ENCODE results near the gene C2CD3. TPM values are rescaled to one million over a fixed set of nuclear protein-coding genes. Genes with fewer than 3 reads are reported as not detected.

The C2CD3 gene, protein sequence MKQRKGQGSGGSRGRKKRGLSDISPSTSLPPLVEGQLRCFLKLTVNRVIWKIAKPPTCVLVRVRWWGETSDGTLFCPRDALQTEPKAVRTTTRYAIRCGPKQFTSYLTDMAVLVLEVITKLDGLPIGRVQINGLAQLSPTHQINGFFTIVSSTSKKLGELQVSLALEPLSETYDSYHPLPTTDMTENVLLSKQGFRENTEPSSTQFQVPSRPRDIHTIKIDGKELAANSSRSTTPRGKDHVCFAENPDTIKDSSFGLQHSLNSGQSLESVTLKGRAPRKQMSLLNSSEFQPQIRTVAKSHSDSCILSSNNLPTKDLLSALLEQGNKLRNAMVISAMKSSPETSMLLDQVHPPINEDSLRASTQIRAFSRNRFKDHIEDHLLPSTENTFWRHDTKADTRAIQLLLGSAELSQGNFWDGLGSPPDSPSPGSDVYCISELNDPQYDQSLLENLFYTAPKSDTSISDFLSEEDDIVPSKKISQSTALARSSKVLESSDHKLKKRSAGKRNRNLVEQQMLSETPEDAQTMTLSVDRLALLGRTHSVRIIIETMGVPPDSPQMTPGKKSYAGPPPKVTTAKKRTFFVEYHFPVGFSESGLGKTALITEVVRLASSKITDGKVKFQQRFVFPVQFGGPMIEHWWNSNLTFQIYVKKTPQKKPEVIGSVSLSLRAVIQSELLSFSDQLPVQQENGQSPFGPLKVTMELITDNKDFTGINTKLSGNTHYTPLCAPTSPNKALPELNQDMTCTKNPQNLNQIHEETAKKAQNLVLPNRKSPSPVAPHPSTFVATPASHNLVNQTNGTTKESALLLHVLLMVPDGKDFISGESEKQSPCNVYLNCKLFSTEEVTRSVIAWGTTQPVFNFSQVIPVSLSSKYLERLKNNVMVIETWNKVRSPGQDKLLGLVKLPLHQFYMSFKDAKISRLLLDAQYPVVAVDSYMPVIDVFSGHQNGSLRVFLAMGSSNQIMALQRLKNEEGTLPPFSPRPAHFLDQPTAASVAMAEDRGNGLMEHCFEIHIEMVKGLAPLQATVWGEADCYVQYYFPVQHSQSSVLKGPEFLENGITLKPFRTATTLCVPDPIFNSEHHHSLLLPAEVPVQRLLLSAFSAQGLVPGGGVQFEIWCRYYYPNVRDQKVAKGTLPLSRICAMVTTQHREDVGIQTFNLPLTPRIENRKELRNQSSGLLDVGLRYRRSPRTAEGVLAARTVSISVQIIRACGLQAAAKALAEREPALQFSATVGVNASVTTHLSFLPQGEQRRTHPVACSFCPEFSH (N-terminal part only)
- 12.4 TPM for total RNA-seq

DNA sequence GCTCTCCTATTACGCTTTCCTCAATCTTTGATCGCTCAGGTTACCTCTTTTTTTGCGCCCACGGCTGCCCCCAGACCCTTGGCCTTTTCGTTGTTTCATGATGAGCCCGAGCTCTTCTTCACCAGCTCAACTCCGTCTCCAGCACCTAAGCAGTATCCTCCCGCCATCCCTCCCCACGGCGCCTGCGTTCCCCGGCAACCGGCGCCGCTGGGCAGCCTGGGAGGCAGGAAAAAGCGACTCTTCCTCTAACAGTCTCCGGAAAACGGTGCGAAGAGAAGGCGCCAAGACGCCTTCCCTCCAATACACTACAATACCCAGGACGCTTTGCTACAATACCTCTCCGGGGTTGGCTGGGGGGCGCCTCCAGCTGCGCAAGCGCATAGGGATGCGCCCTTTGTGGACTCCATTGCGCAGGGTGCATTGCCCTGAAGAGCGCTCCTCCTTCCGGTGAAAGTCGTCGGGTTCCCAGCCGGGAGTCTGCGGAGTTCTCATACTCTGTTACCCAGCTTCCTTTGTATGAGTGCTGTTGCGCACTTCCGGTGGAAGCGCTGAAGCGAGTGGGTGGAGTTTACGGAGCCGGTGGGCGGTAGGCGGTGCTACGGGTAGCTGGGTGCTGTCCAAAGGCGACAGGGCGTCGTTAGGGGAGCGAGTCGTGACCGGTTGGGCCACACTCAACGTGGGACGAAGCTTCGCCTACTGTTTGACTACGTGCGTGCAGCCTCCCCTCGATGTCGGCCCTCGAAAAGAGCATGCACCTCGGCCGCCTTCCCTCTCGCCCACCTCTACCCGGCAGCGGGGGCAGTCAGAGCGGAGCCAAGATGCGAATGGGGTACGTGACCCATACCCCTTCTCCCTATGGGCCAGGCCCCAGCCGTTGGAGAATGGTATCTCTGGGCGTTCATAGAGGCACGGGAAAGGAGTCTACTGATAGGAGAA is at the start of gene C2CD3, which contains the start of gene PPME1:
C2CD3 (minus strand) TSS at position 309 of the 936 bp plus-strand sequence; CDS start at position 99, 210 bp downstream.
PPME1 (plus strand) TSS at position 596 of the 936 bp plus-strand sequence; CDS start at position 729, 133 bp downstream.
- peak; percentile 98 for ATAC-seq

DNA sequence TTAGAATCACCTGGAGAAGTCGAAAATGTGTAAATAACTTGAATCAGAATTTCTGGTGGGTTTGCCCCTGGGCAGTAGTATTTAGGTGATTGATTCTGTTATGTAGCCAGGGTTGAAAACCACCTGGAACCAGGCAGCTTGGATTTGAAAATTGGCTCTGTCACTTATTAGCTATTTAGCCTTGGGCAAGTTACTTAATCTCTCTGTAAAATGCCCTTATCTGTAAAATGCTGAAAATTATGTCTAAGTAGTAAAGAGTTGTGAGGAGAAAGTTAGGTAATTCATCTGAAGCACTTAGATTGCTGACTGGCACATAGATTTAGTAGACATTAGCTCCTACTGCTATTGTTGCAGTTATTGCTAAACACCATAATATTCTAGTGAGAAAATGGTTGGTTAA is 49.6 kb upstream of the C2CD3 start:
- no peak for ATAC-seq

DNA sequence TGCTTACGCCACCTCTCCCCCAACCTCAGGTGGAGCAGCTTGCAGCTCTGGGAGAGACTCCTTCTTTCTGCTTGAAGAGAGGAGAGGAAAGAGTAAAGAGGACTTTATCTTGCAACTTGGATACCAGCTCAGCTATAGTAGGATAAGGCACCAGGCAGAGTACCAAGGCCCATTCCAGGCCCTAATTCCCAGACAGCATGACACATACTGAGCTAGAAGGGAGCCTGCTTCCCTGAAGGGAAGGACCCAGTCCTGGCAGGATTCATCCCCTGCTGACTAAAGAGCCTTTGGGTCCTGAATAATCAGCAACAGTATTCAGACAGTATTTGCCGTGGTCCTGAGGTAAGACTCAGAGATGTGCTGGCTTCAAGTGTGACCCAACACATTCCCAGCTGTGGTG is 41.7 kb upstream of the C2CD3 start:
- ATAC-seq, result no peak

DNA sequence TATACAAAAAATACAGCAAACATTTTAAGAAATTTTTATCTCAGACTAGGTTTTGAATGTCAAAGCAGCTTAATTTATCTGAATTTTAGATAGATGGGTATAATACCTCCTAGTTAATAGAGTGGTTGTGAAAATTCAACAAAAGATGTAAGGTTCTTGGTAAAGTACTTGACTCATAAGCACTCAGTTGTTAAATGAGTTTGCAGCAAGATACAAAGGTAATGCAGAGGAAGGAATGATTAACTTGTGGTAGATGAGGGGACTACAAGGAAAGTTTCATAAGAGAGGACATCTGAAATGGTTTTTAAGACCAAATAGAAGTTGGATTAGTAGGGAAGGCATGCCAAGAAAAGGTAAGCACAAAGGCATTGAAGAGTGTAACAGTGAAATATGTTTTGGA is 37.7 kb upstream of the C2CD3 start:
- no peak for ATAC-seq

DNA sequence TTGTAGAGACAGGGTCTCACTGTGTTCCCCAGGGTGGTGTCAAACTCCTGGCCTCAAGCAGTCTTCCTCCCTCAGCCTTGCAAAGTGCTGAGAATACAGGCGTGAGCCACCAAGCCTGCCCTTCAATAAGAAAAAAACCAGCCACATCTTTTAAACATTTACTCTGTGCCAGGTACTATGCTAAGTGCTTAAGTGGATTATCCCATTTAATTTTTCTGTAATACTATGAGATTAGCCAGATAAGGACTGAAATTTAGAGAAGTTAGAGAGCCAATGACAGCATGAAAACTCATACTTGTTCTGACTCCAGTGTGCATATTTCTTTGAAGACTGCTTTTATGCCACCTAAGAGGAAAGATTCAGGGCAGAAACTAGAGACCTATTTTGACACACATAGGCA is 35.9 kb upstream of the C2CD3 start:
- no peak for ATAC-seq

DNA sequence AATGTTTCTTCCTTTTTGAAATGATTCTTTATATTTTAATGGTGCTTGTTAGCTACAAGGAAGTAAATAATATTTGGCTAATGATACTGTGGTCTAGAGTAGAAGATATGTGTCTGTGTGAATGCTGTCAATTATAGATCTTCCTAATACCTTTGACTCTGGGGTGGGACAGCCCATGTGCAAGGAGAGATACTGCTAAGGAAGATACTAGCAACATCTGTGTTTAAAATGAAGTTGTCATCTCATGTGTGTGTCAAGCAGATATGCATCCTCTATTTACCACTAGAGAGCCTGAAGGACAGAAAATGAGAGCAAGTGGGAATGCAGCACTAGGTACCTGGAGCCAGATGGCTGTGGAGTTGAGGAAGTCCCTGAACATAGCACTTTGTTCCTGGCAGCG is 34.4 kb upstream of the C2CD3 start:
- no peak for ATAC-seq

DNA sequence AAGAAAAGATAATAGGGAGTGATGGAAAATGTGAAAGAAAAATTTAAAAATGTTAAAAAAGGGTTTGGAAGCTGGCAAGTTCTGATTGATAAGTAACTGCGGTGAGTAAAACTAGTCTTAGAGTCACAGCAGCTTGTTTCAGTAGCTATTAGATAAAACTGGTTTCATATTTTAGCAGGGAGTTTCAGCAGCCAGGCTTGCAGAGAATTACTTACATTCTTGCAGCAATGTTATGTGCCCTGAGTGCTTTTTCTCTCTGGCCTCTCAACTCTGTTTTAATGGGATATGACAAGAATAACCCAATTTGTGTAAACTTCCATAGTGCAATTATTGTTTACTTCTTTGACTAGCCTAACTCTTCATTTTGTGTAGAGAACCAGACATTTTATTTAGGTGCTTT is 33.9 kb upstream of the C2CD3 start:
- ATAC-seq, result no peak

- ATAC-seq, result no peak
Measured at GRCh38 chr11:74203966-74204365, 33.2 kb upstream of the C2CD3 start.

DNA sequence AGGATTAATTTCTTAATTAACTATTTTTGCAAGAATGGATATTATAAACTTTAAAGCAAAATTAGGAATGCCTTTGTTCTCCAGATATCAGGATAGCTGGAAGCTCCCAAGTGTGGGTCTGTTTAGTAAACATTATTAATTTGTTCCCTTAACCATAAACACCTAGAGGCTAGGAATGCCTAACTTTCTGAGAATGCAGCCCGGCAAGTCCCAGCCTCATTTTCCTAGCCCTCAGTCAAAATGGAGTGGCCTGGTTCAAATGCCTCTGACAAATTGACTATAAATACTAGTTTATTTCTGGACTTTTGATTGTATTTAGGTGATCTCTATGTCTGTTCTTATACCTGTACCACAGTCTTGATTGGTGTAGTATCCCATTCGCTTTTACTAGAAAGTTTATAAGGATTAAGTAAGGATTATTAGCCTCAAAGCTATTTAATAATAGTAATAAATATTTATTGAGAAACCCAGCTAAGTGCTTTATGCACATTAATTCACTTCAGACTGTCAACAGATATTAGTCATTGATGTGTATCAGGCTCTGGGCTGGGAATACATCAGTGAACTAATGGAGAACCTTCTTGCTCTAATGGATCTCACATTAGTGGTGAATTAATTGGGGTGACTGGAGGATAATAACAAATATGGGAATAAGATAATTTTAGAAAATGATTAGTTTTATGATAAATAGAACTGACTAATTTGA is 26.1 kb upstream of the C2CD3 start:
- ATAC-seq, result no peak

GRCh38 chr11:74195828-74196227 is 25.0 kb upstream of the C2CD3 start:
- no peak for ATAC-seq

- no peak for ATAC-seq
Measured at GRCh38 chr11:74185695-74186094, 14.9 kb upstream of the C2CD3 start.

DNA sequence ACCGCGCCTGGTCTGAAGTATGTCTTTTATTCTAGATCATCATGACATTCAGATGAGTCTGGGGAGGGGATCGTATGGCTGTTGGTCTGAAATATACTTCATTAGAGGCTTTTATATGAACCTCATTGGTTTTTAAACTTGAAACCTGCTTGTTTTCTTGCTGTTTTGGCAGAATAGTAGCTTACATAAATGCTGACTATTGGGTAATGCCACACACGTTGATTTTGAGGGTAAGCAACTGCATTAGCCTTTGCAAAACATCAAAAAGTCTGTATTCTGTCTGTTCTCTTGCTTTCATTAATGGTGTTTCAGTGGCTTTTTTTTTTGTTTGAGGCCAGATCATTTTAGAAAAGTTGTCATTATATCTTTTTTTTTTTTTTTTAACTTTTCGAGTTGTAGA is 14.5 kb upstream of the C2CD3 start:
- ATAC-seq, result no peak

GRCh38 chr11:74182635-74183034 is 11.8 kb upstream of the C2CD3 start:
- ATAC-seq, result no peak

DNA sequence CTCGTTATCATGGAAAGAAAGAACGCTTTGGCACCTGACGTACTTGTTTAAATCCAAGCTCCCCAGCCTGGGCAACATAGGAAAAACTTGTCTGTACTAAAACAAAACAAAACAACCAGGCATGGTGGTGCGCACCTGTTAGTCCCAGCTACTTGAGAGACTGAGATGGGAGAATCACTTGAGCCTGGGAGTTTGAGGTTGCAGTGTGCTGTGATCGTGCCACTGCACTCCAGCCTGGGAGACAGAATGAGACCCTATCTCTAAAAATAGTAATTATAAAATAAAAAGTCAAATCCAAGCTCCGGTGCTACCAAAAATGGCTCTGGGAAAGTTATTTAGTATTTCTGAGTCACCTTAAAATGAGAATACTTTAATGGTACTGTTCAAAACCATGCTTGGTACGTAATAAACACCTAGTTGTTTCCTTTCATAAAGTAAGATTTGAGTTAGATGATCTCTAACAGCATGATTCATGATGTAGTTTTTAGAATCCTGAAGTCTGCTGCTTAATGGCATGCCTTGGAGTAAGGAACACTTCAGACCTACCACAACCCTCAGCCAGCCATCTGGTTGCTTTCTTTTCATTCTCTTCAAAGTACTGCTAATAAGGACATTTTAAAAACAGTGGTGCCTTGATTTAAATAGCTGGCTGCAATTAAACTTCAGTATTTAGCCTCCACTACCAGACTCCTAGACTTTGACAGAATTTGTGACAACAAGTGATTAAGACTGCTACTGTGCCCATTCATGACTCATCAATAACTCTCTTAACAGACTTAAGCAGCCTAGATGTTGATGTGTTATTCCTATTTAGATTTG is 8.6 kb upstream of the C2CD3 start:
- no peak for ATAC-seq

DNA sequence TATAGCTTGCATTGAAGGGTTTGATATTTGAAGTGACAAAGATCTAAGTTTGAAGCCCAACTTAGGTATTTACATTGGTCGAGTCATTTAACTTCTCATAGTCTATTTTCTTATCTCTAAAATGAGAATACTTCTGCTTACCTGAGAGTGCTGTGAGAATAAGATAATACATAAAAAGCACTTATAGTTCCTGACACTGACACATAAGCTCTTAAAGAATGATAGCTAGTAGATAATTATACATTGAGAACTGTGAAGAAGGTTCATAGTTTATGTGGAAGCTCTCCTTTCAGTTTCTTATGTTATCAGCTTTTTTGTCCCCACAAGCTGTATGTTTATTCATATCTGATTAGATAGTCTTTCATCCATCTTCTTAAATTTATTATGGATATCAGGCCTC is 5.1 kb upstream of the C2CD3 start:
- no peak for ATAC-seq

DNA sequence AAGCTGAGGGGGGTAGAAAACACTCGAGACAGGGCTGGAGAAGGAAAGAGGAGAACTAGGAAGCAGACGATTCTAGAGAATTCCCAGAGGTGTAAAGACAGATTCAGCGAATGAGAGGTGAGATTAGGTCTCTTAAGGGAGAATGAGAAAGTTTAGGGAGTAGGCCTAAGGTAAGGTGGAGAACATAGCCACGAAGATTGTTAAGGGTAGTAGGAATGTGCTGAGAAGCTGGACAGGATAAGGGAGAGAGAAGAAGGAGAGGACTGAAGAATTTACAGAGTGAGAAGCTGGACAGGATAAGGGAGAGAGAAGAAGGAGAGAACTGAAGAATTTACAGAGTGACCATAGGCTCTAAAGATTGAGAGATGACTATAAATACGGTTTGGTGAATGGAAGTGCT is 1.2 kb upstream of the C2CD3 start:
- ATAC-seq, result no peak

DNA sequence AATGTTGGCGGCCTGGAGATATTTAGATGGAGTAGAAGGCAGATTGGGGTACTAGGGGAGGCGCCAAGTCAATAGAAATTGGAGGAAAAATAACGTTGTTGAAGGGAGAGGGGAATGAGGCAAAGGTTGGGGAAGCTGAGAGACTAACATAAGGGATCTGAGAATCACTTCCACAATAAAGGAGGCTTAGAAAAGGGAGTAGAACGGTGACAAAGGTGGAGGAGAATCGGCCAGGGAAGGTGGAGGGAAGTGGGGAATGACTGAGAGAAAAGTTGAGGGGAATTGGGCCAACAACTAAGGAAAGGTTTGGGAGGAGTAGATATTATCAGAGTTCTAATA is 797 bp upstream of the C2CD3 start:
- ATAC-seq, result no peak

DNA sequence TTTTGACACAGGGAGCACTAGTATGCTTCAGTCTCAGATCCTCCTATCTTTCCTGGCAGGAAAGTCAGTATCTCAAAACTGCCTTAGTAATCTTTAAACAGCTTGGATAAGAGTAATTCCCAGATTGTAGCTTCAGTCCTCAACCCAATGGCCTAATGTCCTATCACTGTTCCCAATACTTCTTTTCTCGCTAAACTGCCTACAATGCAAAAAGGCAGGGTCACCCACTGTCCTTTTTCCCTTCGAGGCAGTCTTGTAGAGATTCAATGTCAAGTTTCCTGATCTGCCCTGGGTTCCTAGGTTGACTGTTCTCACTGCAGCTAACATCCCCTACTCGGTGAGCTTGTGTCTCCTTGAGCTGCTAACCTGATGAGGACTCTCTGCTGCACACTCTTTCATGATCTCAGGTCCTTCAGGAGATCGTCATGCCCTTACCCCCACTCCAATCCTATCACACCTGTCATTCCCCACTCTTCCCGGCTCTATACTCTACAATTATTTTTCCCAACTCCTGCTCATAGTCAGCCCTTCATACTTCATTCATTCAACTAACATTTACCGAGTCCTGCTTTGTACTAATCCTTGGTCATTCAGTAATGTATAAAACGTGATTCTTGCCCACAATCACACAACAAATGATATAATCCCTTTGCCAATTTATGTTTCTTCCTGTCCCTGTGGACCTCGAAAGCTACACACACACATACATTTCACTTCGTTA is 904 bp downstream of the C2CD3 start:
- no peak for ATAC-seq

DNA sequence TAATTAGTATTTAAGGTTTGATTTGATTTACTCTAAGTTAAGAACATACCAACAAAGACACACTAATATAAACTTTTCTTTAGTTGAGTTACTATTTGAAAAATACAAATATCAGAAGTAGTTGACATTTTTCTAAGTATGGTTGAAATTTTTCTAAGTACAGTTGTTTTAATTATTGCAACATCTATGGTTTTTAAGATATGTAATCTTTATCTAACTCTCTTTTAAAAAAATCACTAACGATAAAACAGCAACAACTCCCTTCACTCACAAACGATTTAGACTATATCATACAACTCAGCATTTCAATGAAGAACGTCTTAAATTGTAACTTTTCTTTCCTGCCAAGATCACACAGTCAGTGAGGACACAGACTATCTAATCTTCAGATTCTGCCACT is 2.0 kb downstream of the C2CD3 start:
- no peak for ATAC-seq

Measured in esophagus mucosa (tissue), 1 donor.